Upper lobe of left lung (tissue), 6 donors: ENCODE data around the gene FOXP1. TPM values are rescaled to one million over a fixed set of nuclear protein-coding genes. Genes with fewer than 3 reads are reported as not detected.
A peak's percentile ranks its signal among the peaks of the same experiment; 100 is the strongest.

Experiments used
- ATAC-seq, 2 donors: fragments of 200-7000 bp; cut with Tn5 transposase; one replicate each; pipeline ENCODE4 v1.9.1; 2022; ENCODE audit warnings: mild to moderate bottlenecking in 2 of 2, moderate library complexity in 2 of 2; ENCODE audit not compliant: low FRiP score in 2 of 2
- DNase-seq, 2 donors: peaks; one replicate each; pipeline ENCODE4 v3.0.0-alpha.2; 2019 to 2020
- H3K27ac ChIP-seq, 4 donors: fragments of 200-600 bp; sonication (generic); one replicate each; pipeline ENCODE4 v1.5.1; 2016 to 2019
- H3K27me3 ChIP-seq, 4 donors: fragments of 200-600 bp; sonication (generic); one replicate each; pipeline ENCODE4 v1.5.1; 2017 to 2019
- H3K36me3 ChIP-seq, 4 donors: fragments of 200-600 bp; sonication (generic); one replicate each; pipeline ENCODE4 v1.5.1; 2016 to 2019
- H3K4me1 ChIP-seq, 4 donors: fragments of 200-600 bp; sonication (generic); one replicate each; pipeline ENCODE4 v1.5.1; 2018 to 2019
- H3K4me3 ChIP-seq, 4 donors: fragments of 200-600 bp; sonication (generic); one replicate each; pipeline ENCODE4 v1.5.1; 2017 to 2019; ENCODE audit warnings: mild to moderate bottlenecking in 2 of 4, moderate library complexity in 1 of 4
- H3K9me3 ChIP-seq, 4 donors: fragments of 200-600 bp; sonication (generic); one replicate each; pipeline ENCODE4 v1.5.1; 2018 to 2019
- EP300 ChIP-seq, 4 donors: sonication (generic); formaldehyde crosslinking; IDR thresholded peaks; one replicate each; pipeline ENCODE4 v1.5.1; 2017; ENCODE audit warnings: antibody characterized with exemption in 4 of 4, control low read depth in 2 of 4
- POLR2A ChIP-seq, 4 donors: fragments of 450-650 bp; IDR thresholded peaks; one replicate each; pipeline ENCODE4 v1.5.1; 2016 to 2017; ENCODE audit warnings: antibody characterized with exemption in 4 of 4, mild to moderate bottlenecking in 2 of 4
- POLR2AphosphoS5 ChIP-seq, 2 donors: sonication (generic); formaldehyde crosslinking; IDR thresholded peaks; one replicate each; pipeline ENCODE4 v1.5.1; 2017; ENCODE audit warnings: antibody characterized with exemption in 2 of 2
- WGBS, 2 donors: methylation state at CpG; one replicate each; pipeline ENCODE4 v1.1.5; 2017 to 2018; 5-methylcytosine and 5-hydroxymethylcytosine counted together
- total RNA-seq, 6 donors: library from RNA; depleted of rRNA in 4 of 6; stranded (reverse); fragments of >200 nt in 4 of 6; gene quantifications; one replicate each; pipeline versions ENCODE4 v1.1.0 to v1.2.1, GENCODE V29; 2016 to 2021
- TF ChIP-seq, protein P1 (sequence below), 6 experiments: fragments of 450-650 bp in 4 of 6; fragments of 200-600 bp in 2 of 6; sonication (generic) in 2 of 6; IDR thresholded peaks; one replicate each; pipeline ENCODE4 v1.5.1; 2016 to 2019; ENCODE audit warnings: antibody characterized with exemption in 6 of 6
- donor health status: DM: no; HTN: no; CAD: no; lungs with moderate emphysema.
- donor health status: DM: no; HTN: yes; CAD: no; lungs with severe emphysema.

Gene FOXP1
- total RNA-seq, 6 donors from 2014 or later, result 103 to 248 (median 134) TPM

DNA sequence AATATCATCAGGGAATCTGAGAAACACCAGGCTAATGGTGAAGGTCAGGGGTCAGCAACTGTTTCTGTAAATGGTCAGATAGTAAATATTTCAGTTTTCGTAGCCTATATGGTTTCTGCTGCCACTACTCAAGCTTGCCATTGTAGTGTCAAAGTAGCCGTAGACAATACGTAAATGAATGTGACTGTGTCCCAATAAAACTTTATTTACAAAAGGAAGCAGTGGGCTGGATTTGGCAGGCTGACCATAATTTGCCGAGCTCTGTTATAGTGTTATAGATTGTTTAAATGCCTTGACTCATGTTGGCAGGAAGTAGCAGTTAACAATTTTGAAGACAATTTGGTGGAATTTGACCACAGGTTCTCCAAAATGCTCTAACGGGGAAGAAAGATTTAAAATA lies 548.2 kb downstream of the FOXP1 start:
- DNase-seq, result no peak
- no peaks in the 10 kb centered on the region for H3K27me3 ChIP-seq
- WGBS, 2 donors, result 57 to 60% methylated on average over 5 of the region's 5 CpGs
- peaks cover 25 to 57% (median 25%) of the 10 kb centered on the region in 4 donors for H3K4me1 ChIP-seq
- H3K9me3 ChIP-seq, result no peaks in the 10 kb centered on the region
- no peak for ATAC-seq
- H3K4me3 ChIP-seq, result no peak overlapping the region
- no peak for TF ChIP-seq POLR2AphosphoS5 (IDR thresholded peaks at IDR 0.05)
- TF ChIP-seq EP300 (IDR thresholded peaks at IDR 0.05), result no peak
- TF ChIP-seq, protein P1, sequence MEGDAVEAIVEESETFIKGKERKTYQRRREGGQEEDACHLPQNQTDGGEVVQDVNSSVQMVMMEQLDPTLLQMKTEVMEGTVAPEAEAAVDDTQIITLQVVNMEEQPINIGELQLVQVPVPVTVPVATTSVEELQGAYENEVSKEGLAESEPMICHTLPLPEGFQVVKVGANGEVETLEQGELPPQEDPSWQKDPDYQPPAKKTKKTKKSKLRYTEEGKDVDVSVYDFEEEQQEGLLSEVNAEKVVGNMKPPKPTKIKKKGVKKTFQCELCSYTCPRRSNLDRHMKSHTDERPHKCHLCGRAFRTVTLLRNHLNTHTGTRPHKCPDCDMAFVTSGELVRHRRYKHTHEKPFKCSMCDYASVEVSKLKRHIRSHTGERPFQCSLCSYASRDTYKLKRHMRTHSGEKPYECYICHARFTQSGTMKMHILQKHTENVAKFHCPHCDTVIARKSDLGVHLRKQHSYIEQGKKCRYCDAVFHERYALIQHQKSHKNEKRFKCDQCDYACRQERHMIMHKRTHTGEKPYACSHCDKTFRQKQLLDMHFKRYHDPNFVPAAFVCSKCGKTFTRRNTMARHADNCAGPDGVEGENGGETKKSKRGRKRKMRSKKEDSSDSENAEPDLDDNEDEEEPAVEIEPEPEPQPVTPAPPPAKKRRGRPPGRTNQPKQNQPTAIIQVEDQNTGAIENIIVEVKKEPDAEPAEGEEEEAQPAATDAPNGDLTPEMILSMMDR (IDR thresholded peaks at IDR 0.05), result no peak
- TF ChIP-seq POLR2A (IDR thresholded peaks at IDR 0.05), result no peak
- H3K27ac ChIP-seq, result peak overlapping the region in 1 of 4 donors; percentile 57
- peaks cover 0 to 58% (median 24%) of the 10 kb centered on the region in 4 donors for H3K36me3 ChIP-seq

DNA sequence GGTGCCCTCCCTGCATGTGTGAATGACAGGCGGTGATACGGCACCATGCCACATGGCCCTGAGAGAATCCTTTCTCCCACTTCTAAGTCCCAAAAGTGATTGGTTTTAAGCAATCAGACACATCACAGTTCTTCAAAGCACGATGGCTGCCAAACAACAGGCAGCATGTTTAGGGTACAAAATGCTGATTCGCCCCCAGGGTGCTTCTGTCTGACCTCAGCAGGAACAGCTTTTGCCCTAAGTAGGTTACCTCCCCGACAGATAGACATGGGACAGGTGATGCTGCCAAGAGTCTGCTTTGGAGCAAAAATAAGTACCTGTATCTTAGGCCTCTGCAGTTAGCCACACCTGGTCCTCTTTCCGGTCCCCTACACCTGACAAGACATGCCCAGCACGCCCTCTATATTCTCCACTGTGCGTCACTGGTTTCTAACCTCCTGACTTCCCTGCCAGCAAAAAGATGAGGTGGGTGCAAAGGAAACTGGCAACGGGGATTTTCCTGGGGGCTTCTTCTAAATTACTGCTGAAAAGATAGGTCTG lies 549.8 kb downstream of the FOXP1 start:
- WGBS, 2 donors, result 94 to 96% methylated on average over 8 to 9 of the region's 9 CpGs
- no peak for ATAC-seq
- peak overlapping the region in 1 of 4 donors; percentile 65 for H3K27ac ChIP-seq

DNA sequence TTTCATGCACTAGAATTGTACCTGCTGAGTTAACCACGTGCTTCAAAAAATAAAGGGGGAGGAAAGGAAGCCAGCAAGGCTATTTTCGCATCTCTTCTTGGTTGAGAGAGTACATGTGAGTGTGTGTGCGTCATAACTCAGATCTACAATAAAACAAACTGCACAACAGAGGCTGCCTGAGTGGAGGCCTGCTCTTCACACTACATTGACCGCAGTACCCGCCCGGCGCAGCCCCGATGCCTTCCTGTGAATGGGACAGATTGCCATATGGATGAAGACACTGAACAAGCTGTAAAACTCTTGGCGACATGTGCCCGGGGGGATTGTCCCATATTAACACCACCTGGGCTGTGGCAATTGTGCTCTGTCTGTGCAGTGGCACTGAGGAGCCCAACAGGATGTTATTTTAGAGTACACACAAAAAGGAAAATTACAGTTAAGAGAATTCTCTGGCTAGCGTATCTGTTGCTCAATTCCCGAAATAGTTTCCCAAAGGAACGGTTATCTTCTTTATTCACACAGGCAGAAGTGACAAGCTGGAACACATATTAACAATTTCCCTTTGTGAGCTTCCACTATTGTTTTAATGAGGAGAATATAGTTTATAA lies 551.5 kb downstream of the FOXP1 start:
- no peak for TF ChIP-seq POLR2AphosphoS5 (IDR thresholded peaks at IDR 0.05)
- TF ChIP-seq, protein P1 (IDR thresholded peaks at IDR 0.05), result no peak
- no peak for TF ChIP-seq POLR2A (IDR thresholded peaks at IDR 0.05)
- TF ChIP-seq EP300 (IDR thresholded peaks at IDR 0.05), result no peak
- Histone ChIP-seq H3K4me3 (no peak overlapping the region), H3K27ac (peak overlapping the region; percentile 17 to 65 (median 41)), H3K9me3 (no peaks in the 10 kb centered on the region), H3K36me3 (peaks cover 0 to 34% (median 8%) of the 10 kb centered on the region in 4 donors), H3K27me3 (no peaks in the 10 kb centered on the region), H3K4me1 (peaks cover 25 to 51% (median 27%) of the 10 kb centered on the region in 4 donors)
- DNase-seq (peak in 1 of 2 donors; percentile 65), ATAC-seq (no peak)
- WGBS, 2 donors, result 65 to 69% methylated on average over 13 of the region's 13 CpGs

More for the DNA sequence above, 549.8 kb downstream of the FOXP1 start:
- Histone ChIP-seq H3K4me3 (no peak overlapping the region), H3K36me3 (peaks cover 0 to 45% (median 18%) of the 10 kb centered on the region in 4 donors), H3K4me1 (peaks cover 25 to 51% (median 25%) of the 10 kb centered on the region in 4 donors), H3K9me3 (no peaks in the 10 kb centered on the region), H3K27me3 (no peaks in the 10 kb centered on the region)
- TF ChIP-seq, protein P1 (IDR thresholded peaks at IDR 0.05), result no peak
- TF ChIP-seq POLR2AphosphoS5 (IDR thresholded peaks at IDR 0.05) (no peak), EP300 (IDR thresholded peaks at IDR 0.05) (no peak), POLR2A (IDR thresholded peaks at IDR 0.05) (no peak)
- DNase-seq, result no peak

DNA sequence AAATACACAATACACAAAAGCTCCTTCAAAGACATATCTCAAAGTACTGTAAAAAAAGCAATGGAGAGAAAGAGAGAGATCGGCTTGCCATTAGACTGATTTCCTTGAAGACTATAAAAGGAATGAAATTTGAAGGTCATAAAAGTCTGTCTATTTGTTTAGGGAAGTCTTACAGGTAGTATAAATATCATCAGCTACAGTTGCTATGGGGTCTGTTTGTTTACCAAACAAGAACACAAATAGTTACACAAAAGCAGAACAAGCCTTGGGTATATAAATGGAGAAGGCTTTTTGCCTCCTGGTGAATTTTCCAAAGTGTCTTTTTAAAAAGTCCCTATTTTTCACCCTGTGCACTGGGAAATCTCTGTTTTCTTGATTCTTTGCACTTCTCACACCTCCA lies 552.3 kb downstream of the FOXP1 start:
- Histone ChIP-seq H3K4me1 (peaks cover 25 to 46% (median 30%) of the 10 kb centered on the region in 4 donors), H3K36me3 (peaks cover 0 to 29% (median 6%) of the 10 kb centered on the region in 4 donors), H3K27me3 (no peaks in the 10 kb centered on the region), H3K9me3 (no peaks in the 10 kb centered on the region), H3K27ac (peak overlapping the region in 2 of 4 donors; percentile 57 to 59), H3K4me3 (no peak overlapping the region)
- WGBS, 2 donors, result 59 to 68% methylated on average over 1 of the region's 1 CpG
- TF ChIP-seq, protein P1 (IDR thresholded peaks at IDR 0.05), result no peak
- peak in 1 of 2 donors; percentile 48 for ATAC-seq
- DNase-seq, result no peak
